K562 (cell line): ENCODE measurements around the gene PIANP. TPM values are rescaled to one million over a fixed set of nuclear protein-coding genes. Genes with fewer than 3 reads are reported as not detected.
A peak's percentile ranks its signal among the peaks of the same experiment; 100 is the strongest.

Experiments used
- CCAR2 ChIP-seq: fragments of 200-400 bp; formaldehyde crosslinking; IDR thresholded peaks from 2 replicates; pipeline ENCODE4 v1.6.1; 2017; ENCODE audit warnings: mild to moderate bottlenecking, low read depth, low read length
- EWSR1 ChIP-seq: fragments of 450-650 bp; IDR thresholded peaks from 2 replicates; pipeline ENCODE4 v1.6.1; 2018; ENCODE audit warnings: borderline replicate concordance, mild to moderate bottlenecking, low read depth, moderate library complexity; ENCODE audit not compliant: partially characterized antibody
- ILK ChIP-seq: fragments of 450-650 bp; IDR thresholded peaks from 2 replicates; pipeline ENCODE4 v1.6.1; 2016; ENCODE audit warnings: missing genetic modification characterization, low read depth, mild to moderate bottlenecking, missing compliant biosample characterization, moderate library complexity, borderline replicate concordance
- IRF2 ChIP-seq: sonication (generic); formaldehyde crosslinking; IDR thresholded peaks from 2 replicates; pipeline ENCODE4 v1.8.1; 2022; ENCODE audit warnings: mild to moderate bottlenecking, missing genetic modification reagents
- KDM4B ChIP-seq, 2 experiments: fragments of 450-650 bp in 1 of 2; sonication (generic) in 1 of 2; IDR thresholded peaks; 2 replicates each; pipeline ENCODE4 v1.6.1; 2016 to 2017; ENCODE audit warnings: borderline replicate concordance in 2 of 2, antibody characterized with exemption in 1 of 2, low read depth in 1 of 2, mild to moderate bottlenecking in 1 of 2
- KLF10 ChIP-seq: fragments of 250-450 bp; sonication (Bioruptor Pico); IDR thresholded peaks from 2 replicates; pipeline ENCODE4 v1.6.1; 2021; ENCODE audit warnings: matching md5 sums
- MEF2A ChIP-seq: IDR thresholded peaks from 2 replicates; pipeline ENCODE4 v1.6.1; 2011; ENCODE audit warnings: low read depth, mild to moderate bottlenecking, low read length, moderate library complexity; ENCODE audit not compliant: control insufficient read depth
- PBX2 ChIP-seq, 2 experiments: IDR thresholded peaks in 1 of 2; conservative IDR thresholded peaks in 1 of 2; 2 replicates each; pipeline ENCODE4 v1.6.1; 2016; ENCODE audit warnings: low read depth in 2 of 2, mild to moderate bottlenecking in 1 of 2, missing compliant biosample characterization in 1 of 2, missing genetic modification characterization in 1 of 2, moderate library complexity in 1 of 2
- POLR2H ChIP-seq: IDR thresholded peaks from 2 replicates; pipeline ENCODE4 v1.6.1; 2016; ENCODE audit warnings: missing genetic modification characterization, low read depth, mild to moderate bottlenecking, control low read depth, missing compliant biosample characterization, moderate library complexity
- RNF219 ChIP-seq: fragments of 250-450 bp; sonication (Bioruptor Pico); IDR thresholded peaks from 2 replicates; pipeline ENCODE4 v1.5.0; 2022; ENCODE audit warnings: mild to moderate bottlenecking
- SRSF3 ChIP-seq: fragments of 200-400 bp; formaldehyde crosslinking; IDR thresholded peaks from 2 replicates; pipeline ENCODE4 v1.6.1; 2016; ENCODE audit warnings: mild to moderate bottlenecking, low read length, moderate library complexity; ENCODE audit not compliant: insufficient read depth
- STAT5B ChIP-seq: fragments of 250-450 bp; sonication (Bioruptor Pico); IDR thresholded peaks from 2 replicates; pipeline ENCODE4 v1.8.0; 2021; ENCODE audit warnings: mild to moderate bottlenecking, inconsistent platforms
- TFAM ChIP-seq: fragments of 250-450 bp; sonication (Bioruptor Pico); conservative IDR thresholded peaks from 2 replicates; pipeline ENCODE4 v1.5.0; 2021; ENCODE audit warnings: mild to moderate bottlenecking, moderate library complexity
- THAP12 ChIP-seq: fragments of 250-450 bp; sonication (Bioruptor Pico); IDR thresholded peaks from 2 replicates; pipeline ENCODE4 v1.9.0; 2021; ENCODE audit warnings: mild to moderate bottlenecking, inconsistent platforms
- ZNF395 ChIP-seq: fragments of 200-800 bp; sonication (Bioruptor generic); IDR thresholded peaks from 2 replicates; pipeline ENCODE4 v1.6.1; 2017; ENCODE audit warnings: missing genetic modification characterization, missing compliant biosample characterization
- ZNF444 ChIP-seq: fragments of 250-450 bp; sonication (Bioruptor Pico); IDR thresholded peaks from 2 replicates; pipeline ENCODE4 v1.4.0; 2020; ENCODE audit warnings: mild to moderate bottlenecking, moderate library complexity
- polyA plus RNA-seq, 8 experiments: library from polyadenylated mRNA; depleted of rRNA in 4 of 8; stranded (reverse) in 5 of 8; unstranded in 3 of 8; fragments of >200 nt; fragmentation: Nextera tagmentation in 2 of 8; fragmentation: Illumina TruSeq in 1 of 8; extraction: Ambion mirVana in 2 of 8; extraction: Trizol in 1 of 8; gene quantifications; 2 replicates each; pipeline versions ENCODE4 v1.2.1 to v1.2.3, GENCODE V29; 2011 to 2014; ENCODE audit warnings: inconsistent platforms in 1 of 8, missing spikeins in 1 of 8
- total RNA-seq, 7 experiments: library from RNA; depleted of rRNA in 6 of 7; stranded (reverse); fragments of >200 nt in 6 of 7; fragmentation: Illumina TruSeq in 2 of 7; extraction: Trizol in 2 of 7; gene quantifications; 2 replicates each; pipeline versions ENCODE4 v1.2.1 to v1.2.3, GENCODE V29; 2011 to 2021; ENCODE audit warnings: low replicate concordance in 1 of 7

PIANP gene
- total and polyA plus RNA-seq, 9 of the 15 experiments (the other 6 are each of a cell fraction or from before 2014, with no cell fraction given), result 0.07 TPM; not detected in 8

GRCh38 chr12:6688999-6689882 lies 11.4 kb downstream of the PIANP start, which contains the start of gene ZNF384 (continued):
- TF ChIP-seq RNF219 (no peak), SRSF3 (no peak), ZNF444 (CRISPR knock-in tag) (0 out of 2 replicates have a peak, but pooled peaks have one; percentile 51), KLF10 (no peak), POLR2H (peak; percentile 66), PBX2 (CRISPR knock-in tag; IDR thresholded peaks at IDR 0.05; ENCODE audit: low read depth) (no peak), PBX2 (tag; conservative IDR thresholded peaks at IDR 0.05; ENCODE audit: low read depth) (0 out of 2 replicates have a peak, but pooled peaks have one; percentile 7), THAP12 (CRISPR knock-in tag) (peak; percentile 56), CCAR2 (no peak), TFAM (CRISPR knock-in tag) (no peak), EWSR1 (no peak), ILK (tag) (no peak), KDM4B (IDR thresholded peaks at IDR 0.05; ENCODE audit: borderline replicate concordance in 2 of 2, low read depth in 1 of 2) (peak in 1 of 2 experiments; percentile 99; a peak in 2 of 4 replicates), STAT5B (CRISPR knock-in tag) (no peak), ZNF395 (CRISPR knock-in tag) (peak; percentile 73), IRF2 (CRISPR knock-in tag) (no peak), MEF2A (no peak)
